ENCODE results near the gene DBI.

DNA sequence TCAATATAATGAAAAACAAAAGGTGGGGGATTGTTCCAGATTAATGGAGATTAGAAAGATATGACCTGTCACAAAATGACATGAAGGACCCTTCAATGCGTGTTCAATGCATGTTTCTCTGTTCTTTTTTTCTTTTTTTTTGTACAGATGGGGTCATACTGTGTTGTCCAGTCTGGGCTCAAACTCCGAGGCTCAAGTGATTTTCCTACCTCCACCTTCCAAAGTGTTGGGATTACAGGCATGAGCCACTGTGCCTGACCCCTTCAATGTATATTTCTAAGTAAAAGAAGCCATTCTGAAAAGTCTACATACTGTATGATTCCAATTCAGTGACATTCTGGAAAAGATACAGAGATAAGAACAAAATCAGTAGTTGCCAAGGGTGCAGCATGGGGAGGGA is 32.9 kb upstream of the DBI start:
- TF ChIP-seq, protein P1, sequence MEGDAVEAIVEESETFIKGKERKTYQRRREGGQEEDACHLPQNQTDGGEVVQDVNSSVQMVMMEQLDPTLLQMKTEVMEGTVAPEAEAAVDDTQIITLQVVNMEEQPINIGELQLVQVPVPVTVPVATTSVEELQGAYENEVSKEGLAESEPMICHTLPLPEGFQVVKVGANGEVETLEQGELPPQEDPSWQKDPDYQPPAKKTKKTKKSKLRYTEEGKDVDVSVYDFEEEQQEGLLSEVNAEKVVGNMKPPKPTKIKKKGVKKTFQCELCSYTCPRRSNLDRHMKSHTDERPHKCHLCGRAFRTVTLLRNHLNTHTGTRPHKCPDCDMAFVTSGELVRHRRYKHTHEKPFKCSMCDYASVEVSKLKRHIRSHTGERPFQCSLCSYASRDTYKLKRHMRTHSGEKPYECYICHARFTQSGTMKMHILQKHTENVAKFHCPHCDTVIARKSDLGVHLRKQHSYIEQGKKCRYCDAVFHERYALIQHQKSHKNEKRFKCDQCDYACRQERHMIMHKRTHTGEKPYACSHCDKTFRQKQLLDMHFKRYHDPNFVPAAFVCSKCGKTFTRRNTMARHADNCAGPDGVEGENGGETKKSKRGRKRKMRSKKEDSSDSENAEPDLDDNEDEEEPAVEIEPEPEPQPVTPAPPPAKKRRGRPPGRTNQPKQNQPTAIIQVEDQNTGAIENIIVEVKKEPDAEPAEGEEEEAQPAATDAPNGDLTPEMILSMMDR (IDR thresholded peaks at IDR 0.05): no peak
- no peak for TF ChIP-seq POLR2A (IDR thresholded peaks at IDR 0.05)

Measured in heart left ventricle (tissue), 13 donors.